Measurements from ENCODE around the gene SLC12A2.

GRCh38 chr5:128237546-128237945, 154.0 kb downstream of the SLC12A2 start:
- TF ChIP-seq POLR2A (IDR thresholded peaks at IDR 0.05) = no peak
- TF ChIP-seq CTCF (IDR thresholded peaks at IDR 0.05) = no peak
